ENCODE results near the gene DPF3.

The DPF3 gene

GRCh38 chr14:72893636-72894322, at the start of gene DPF3:
Gene DPF3, minus strand, starts transcription at chr14:72894101. Its CDS starts 13 bp downstream, at chr14:72894088.
- peak; percentile 91 for DNase-seq

GRCh38 chr14:72942934-72943333, 49.0 kb upstream of the DPF3 start:
- DNase-seq: no peak

GRCh38 chr14:72941286-72941985, 47.5 kb upstream of the DPF3 start:
- DNase-seq: no peak

GRCh38 chr14:72939630-72940029, 45.7 kb upstream of the DPF3 start:
- no peak for DNase-seq

GRCh38 chr14:72932893-72933292, 39.0 kb upstream of the DPF3 start:
- DNase-seq: no peak

- no peak for DNase-seq
Measured at GRCh38 chr14:72929316-72930080, 35.6 kb upstream of the DPF3 start.

- DNase-seq: no peak
Measured at GRCh38 chr14:72928872-72929271, 35.0 kb upstream of the DPF3 start.

GRCh38 chr14:72926292-72927028, 32.6 kb upstream of the DPF3 start, which contains the start of gene DCAF4:
Gene DCAF4, plus strand, starts transcription at chr14:72926464. Its CDS starts 11,515 bp downstream, at chr14:72937979.
- peak; percentile 91 for DNase-seq

- no peak for DNase-seq
Measured at GRCh38 chr14:72925815-72926291, 32.0 kb upstream of the DPF3 start.

GRCh38 chr14:72925171-72925759, 31.4 kb upstream of the DPF3 start:
- no peak for DNase-seq

- no peak for DNase-seq
Measured at GRCh38 chr14:72924337-72924736, 30.4 kb upstream of the DPF3 start.

- no peak for DNase-seq
Measured at GRCh38 chr14:72921396-72921795, 27.5 kb upstream of the DPF3 start.

- DNase-seq: no peak
Measured at GRCh38 chr14:72920008-72920407, 26.1 kb upstream of the DPF3 start.

GRCh38 chr14:72917094-72917802, 23.3 kb upstream of the DPF3 start:
- DNase-seq: no peak

- DNase-seq: no peak
Measured at GRCh38 chr14:72916174-72916573, 22.3 kb upstream of the DPF3 start.

- no peak for DNase-seq
Measured at GRCh38 chr14:72913809-72914208, 19.9 kb upstream of the DPF3 start.

- no peak for DNase-seq
Measured at GRCh38 chr14:72909163-72909562, 15.3 kb upstream of the DPF3 start.

- DNase-seq: no peak
Measured at GRCh38 chr14:72907886-72908285, 14.0 kb upstream of the DPF3 start.

- no peak for DNase-seq
Measured at GRCh38 chr14:72906879-72907278, 13.0 kb upstream of the DPF3 start.

- DNase-seq: no peak
Measured at GRCh38 chr14:72906316-72906715, 12.4 kb upstream of the DPF3 start.

- DNase-seq: no peak
Measured at GRCh38 chr14:72904840-72905561, 11.1 kb upstream of the DPF3 start.

Data from activated CD4-positive, CD25-positive, alpha-beta regulatory T cell treated with anti-CD3 and anti-CD28 coated beads, Interleukin-2, amount 50 U/mL, for 72 hours (primary cell).